Measurements from ENCODE around the gene LDB3.

The LDB3 gene

GRCh38 chr10:86727470-86727869, 59.2 kb downstream of the LDB3 start:
- TF ChIP-seq, protein P1, sequence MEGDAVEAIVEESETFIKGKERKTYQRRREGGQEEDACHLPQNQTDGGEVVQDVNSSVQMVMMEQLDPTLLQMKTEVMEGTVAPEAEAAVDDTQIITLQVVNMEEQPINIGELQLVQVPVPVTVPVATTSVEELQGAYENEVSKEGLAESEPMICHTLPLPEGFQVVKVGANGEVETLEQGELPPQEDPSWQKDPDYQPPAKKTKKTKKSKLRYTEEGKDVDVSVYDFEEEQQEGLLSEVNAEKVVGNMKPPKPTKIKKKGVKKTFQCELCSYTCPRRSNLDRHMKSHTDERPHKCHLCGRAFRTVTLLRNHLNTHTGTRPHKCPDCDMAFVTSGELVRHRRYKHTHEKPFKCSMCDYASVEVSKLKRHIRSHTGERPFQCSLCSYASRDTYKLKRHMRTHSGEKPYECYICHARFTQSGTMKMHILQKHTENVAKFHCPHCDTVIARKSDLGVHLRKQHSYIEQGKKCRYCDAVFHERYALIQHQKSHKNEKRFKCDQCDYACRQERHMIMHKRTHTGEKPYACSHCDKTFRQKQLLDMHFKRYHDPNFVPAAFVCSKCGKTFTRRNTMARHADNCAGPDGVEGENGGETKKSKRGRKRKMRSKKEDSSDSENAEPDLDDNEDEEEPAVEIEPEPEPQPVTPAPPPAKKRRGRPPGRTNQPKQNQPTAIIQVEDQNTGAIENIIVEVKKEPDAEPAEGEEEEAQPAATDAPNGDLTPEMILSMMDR (IDR thresholded peaks at IDR 0.05; ENCODE audit: low read length) = no peak
- no peak for TF ChIP-seq EZH2 (IDR thresholded peaks at IDR 0.05; ENCODE audit: borderline replicate concordance, low read length)
- no peak overlapping the region for H3K4me3 ChIP-seq (ENCODE audit: low read depth, low read length, poor library complexity, severe bottlenecking)

GRCh38 chr10:86728056-86728455, 59.7 kb downstream of the LDB3 start:
- Histone ChIP-seq H3F3A (ENCODE audit: insufficient read depth, low read length) (no peaks in the 10 kb centered on the region), H3K4me3 (ENCODE audit: low read depth, low read length, poor library complexity, severe bottlenecking) (no peak overlapping the region), H3K27ac (ENCODE audit: low read depth, low read length, poor library complexity, severe bottlenecking) (no peak overlapping the region), H3K4me1 (ENCODE audit: insufficient read depth, low read length, severe bottlenecking) (no peaks in the 10 kb centered on the region), H3K79me2 (ENCODE audit: insufficient read depth, low read length) (no peaks in the 10 kb centered on the region), H3K9ac (ENCODE audit: low read length) (no peak overlapping the region), H3K27me3 (ENCODE audit: insufficient read depth, low read length) (peaks cover 3% of the 10 kb centered on the region; the same call in 1 of the 2 replicates), H3K4me2 (ENCODE audit: low read length) (no peak overlapping the region), H3K36me3 (ENCODE audit: insufficient read depth, low read length) (no peaks in the 10 kb centered on the region), H4K20me1 (ENCODE audit: insufficient read depth, low read length) (no peaks in the 10 kb centered on the region), H3K9me2 (ENCODE audit: low read depth, low read length) (no peaks in the 10 kb centered on the region), H2AFZ (ENCODE audit: low read length) (no peak overlapping the region), H3K9me3 (ENCODE audit: low read length) (no peaks in the 10 kb centered on the region)
- TF ChIP-seq, protein P1 (IDR thresholded peaks at IDR 0.05; ENCODE audit: low read length) = no peak
- no peak for TF ChIP-seq EZH2 (IDR thresholded peaks at IDR 0.05; ENCODE audit: borderline replicate concordance, low read length)

More at GRCh38 chr10:86727470-86727869, 59.2 kb downstream of the LDB3 start:
- Histone ChIP-seq H3K79me2 (ENCODE audit: insufficient read depth, low read length) (no peaks in the 10 kb centered on the region), H3K36me3 (ENCODE audit: insufficient read depth, low read length) (no peaks in the 10 kb centered on the region), H3K9ac (ENCODE audit: low read length) (no peak overlapping the region), H3F3A (ENCODE audit: insufficient read depth, low read length) (no peaks in the 10 kb centered on the region), H3K9me2 (ENCODE audit: low read depth, low read length) (no peaks in the 10 kb centered on the region), H4K20me1 (ENCODE audit: insufficient read depth, low read length) (no peaks in the 10 kb centered on the region), H3K27me3 (ENCODE audit: insufficient read depth, low read length) (peaks cover 3% of the 10 kb centered on the region; the same call in 1 of the 2 replicates), H2AFZ (ENCODE audit: low read length) (no peak overlapping the region), H3K9me3 (ENCODE audit: low read length) (no peaks in the 10 kb centered on the region), H3K27ac (ENCODE audit: low read depth, low read length, poor library complexity, severe bottlenecking) (no peak overlapping the region), H3K4me2 (ENCODE audit: low read length) (no peak overlapping the region), H3K4me1 (ENCODE audit: insufficient read depth, low read length, severe bottlenecking) (no peaks in the 10 kb centered on the region)

DNA sequence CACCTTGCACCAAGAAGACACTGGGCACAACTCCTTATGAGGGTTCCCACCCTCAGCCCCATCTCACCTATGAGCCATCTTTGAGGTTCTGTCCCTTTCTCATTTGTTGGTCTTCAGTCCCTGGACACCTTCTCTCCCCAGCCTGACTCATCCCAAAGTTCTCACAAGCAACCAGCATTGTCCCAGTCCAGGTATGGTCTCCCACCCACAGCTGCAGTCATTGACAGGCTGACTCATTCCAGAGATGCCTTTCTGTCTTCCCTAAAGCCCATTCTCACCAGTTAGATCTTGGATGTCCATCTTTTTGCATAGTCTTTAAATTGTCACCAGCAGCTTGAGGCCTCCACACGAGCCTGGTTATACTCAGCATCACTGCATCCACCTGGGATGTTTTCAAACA, 61.4 kb downstream of the LDB3 start:
- Histone ChIP-seq H3K4me1 (ENCODE audit: insufficient read depth, low read length, severe bottlenecking) (no peaks in the 10 kb centered on the region), H3K27me3 (ENCODE audit: insufficient read depth, low read length) (peaks cover 3% of the 10 kb centered on the region; the same call in 1 of the 2 replicates), H3K36me3 (ENCODE audit: insufficient read depth, low read length) (no peaks in the 10 kb centered on the region), H3F3A (ENCODE audit: insufficient read depth, low read length) (no peaks in the 10 kb centered on the region), H3K4me2 (ENCODE audit: low read length) (no peak overlapping the region), H3K9me3 (ENCODE audit: low read length) (no peaks in the 10 kb centered on the region), H2AFZ (ENCODE audit: low read length) (no peak overlapping the region), H3K79me2 (ENCODE audit: insufficient read depth, low read length) (no peaks in the 10 kb centered on the region), H3K27ac (ENCODE audit: low read depth, low read length, poor library complexity, severe bottlenecking) (no peak overlapping the region), H3K9me2 (ENCODE audit: low read depth, low read length) (no peaks in the 10 kb centered on the region), H3K4me3 (ENCODE audit: low read depth, low read length, poor library complexity, severe bottlenecking) (no peak overlapping the region), H4K20me1 (ENCODE audit: insufficient read depth, low read length) (no peaks in the 10 kb centered on the region), H3K9ac (ENCODE audit: low read length) (no peak overlapping the region)
- TF ChIP-seq EZH2 (IDR thresholded peaks at IDR 0.05; ENCODE audit: borderline replicate concordance, low read length) = no peak
- TF ChIP-seq, protein P1 (IDR thresholded peaks at IDR 0.05; ENCODE audit: low read length) = no peak

All from OCI-LY1 (cell line).